Measurements from ENCODE around the gene DAPK3.

DAPK3 gene

DNA sequence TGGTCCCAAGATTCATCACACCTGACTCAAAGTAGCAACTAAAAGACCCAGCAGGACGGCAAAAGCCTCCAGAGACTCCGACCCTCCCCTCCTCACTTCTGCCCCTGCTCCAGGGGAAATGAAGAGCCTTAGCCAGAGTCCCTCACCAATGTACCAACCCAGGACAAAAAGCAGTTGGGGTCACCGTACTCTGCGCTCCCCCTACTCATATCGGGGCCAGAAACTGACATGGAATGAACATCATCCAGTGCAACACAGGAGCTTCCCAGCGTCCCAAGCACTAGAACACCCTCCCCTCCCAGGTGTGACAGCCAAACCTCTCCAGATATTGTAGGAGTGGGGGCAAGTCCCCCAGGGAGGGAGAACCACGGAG is 12.6 kb upstream of the DAPK3 start:
- Histone ChIP-seq H3K4me3 (ENCODE audit: low read depth, low read length) (no peak overlapping the region), H3K27ac (peak overlapping the region; percentile 95), H3K36me3 (peaks cover 65% of the 10 kb centered on the region), H3K9me3 (ENCODE audit: severe bottlenecking) (no peaks in the 10 kb centered on the region), H3K27me3 (ENCODE audit: insufficient read depth, low read depth, severe bottlenecking) (no peaks in the 10 kb centered on the region)
- DNase-seq, result no peak
- TF ChIP-seq, protein P1, sequence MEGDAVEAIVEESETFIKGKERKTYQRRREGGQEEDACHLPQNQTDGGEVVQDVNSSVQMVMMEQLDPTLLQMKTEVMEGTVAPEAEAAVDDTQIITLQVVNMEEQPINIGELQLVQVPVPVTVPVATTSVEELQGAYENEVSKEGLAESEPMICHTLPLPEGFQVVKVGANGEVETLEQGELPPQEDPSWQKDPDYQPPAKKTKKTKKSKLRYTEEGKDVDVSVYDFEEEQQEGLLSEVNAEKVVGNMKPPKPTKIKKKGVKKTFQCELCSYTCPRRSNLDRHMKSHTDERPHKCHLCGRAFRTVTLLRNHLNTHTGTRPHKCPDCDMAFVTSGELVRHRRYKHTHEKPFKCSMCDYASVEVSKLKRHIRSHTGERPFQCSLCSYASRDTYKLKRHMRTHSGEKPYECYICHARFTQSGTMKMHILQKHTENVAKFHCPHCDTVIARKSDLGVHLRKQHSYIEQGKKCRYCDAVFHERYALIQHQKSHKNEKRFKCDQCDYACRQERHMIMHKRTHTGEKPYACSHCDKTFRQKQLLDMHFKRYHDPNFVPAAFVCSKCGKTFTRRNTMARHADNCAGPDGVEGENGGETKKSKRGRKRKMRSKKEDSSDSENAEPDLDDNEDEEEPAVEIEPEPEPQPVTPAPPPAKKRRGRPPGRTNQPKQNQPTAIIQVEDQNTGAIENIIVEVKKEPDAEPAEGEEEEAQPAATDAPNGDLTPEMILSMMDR (IDR thresholded peaks at IDR 0.05; ENCODE audit: low read depth, low read length), result no peak

DNA sequence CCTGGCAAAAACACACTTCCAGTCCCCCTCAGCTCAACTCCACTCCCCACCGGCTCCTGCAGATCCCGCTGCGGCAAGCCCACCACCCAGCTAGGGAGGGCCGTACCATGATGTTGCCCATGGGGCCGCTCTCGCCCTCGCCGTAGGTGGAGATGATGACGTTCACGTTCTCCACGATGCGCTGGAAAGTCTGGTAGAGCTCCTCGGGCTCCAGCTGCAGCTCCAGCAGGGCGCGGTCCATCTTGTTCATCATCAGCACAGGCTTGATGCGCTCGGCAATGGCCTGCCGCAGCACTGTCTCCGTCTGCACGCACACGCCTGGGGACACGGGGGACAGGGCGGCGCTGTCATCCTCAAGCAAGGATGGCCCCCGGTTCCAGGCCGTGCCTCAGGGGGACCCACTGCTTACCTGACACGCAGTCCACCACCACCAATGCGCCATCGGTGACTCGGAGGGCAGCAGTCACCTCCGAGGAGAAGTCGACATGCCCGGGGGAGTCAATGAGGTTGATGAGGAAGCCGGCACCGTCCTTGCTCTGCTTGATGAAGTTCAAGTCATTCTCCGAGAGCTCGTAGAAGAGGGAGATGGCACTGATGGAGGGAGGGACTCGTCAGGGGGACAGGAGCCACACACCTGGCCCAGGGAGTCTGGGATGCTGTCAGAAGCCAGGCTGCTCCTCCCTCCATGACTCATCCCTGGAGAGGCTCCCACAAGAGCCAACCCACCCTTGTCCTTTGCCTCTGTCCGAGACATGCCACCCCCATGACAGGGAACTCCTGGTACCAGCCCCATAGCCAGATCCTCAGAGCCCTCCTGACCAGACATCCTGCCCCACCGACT is 12.0 kb upstream of the DAPK3 start:
- H3K36me3 ChIP-seq, result peaks cover 71% of the 10 kb centered on the region
- no peak overlapping the region for H3K4me3 ChIP-seq (ENCODE audit: low read depth, low read length)
- no peaks in the 10 kb centered on the region for H3K9me3 ChIP-seq (ENCODE audit: severe bottlenecking)
- TF ChIP-seq, protein P1 (IDR thresholded peaks at IDR 0.05; ENCODE audit: low read depth, low read length), result no peak
- no peak for DNase-seq
- no peaks in the 10 kb centered on the region for H3K27me3 ChIP-seq (ENCODE audit: insufficient read depth, low read depth, severe bottlenecking)
- peak overlapping the region; percentile 95; the same call in 1 of the 2 replicates for H3K27ac ChIP-seq

DNA sequence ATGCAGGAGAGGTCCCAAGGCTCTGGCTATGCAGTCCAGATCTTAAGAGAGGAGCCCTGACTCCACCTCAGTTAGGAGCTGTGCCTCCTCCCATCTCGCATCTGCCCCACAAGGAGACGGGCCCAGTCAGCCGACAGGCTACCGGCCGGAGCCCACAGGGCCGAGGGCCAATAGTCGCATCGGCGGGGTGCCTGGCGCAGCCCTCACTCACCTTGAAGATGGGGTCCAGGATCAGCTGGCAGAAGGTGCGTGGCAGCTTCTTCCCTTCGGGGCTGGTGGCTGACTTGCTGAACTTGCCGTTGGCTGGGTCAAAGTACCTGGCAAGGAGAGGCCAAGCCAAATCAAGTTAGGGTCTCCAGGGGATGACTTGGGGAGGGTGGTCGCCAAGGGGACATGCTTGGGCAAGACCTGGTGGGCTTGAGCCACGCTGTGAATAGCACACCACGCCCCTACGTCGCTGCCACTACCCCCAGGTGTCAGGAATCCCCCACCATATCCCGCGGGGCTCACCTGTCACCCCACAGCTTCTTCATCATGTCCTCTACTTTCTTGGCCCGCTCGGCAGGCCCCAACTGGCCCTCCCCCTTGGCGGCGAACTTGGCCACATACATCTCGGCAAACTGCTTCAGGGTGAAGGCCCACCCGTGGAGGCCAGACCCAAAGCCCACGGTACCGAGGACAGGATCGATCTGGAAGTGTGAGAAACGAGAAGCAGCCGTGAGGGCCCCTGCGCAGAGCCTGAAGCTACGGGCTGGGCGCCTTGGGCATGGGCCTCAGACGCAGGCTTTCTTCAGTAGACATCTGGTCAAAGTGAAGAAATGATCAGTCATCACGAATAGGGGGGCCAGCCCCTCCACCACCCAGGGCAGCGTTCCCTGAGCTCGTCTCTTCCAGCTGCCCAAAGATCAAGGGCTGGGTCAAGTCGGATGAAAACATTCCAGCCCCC is 11.1 kb upstream of the DAPK3 start:
- Histone ChIP-seq H3K4me3 (ENCODE audit: low read depth, low read length) (no peak overlapping the region), H3K9me3 (ENCODE audit: severe bottlenecking) (no peaks in the 10 kb centered on the region), H3K27ac (no peak overlapping the region), H3K27me3 (ENCODE audit: insufficient read depth, low read depth, severe bottlenecking) (no peaks in the 10 kb centered on the region), H3K36me3 (peaks cover 80% of the 10 kb centered on the region)
- DNase-seq, result no peak
- TF ChIP-seq, protein P1 (IDR thresholded peaks at IDR 0.05; ENCODE audit: low read depth, low read length), result no peak

DNA sequence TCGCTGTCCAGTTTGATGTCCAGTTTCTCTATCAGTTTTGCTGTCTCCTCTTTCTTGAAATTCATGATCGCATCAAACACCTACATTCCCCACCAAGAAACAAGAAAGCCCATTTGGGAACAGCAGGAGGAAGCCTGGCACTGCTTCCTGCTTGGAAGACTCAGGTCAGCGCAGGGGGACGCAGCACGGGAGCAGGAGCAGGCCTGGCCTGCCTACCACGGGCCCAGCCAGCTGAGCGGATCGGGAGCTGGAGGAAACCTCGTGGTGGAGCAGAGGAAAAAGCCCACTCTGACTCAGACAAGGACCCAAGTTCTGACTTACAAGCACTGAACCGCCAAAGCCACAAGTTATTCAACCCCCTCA is 10.5 kb upstream of the DAPK3 start:
- TF ChIP-seq, protein P1 (IDR thresholded peaks at IDR 0.05; ENCODE audit: low read depth, low read length), result no peak
- Histone ChIP-seq H3K9me3 (ENCODE audit: severe bottlenecking) (no peaks in the 10 kb centered on the region), H3K36me3 (peaks cover 86% of the 10 kb centered on the region), H3K27me3 (ENCODE audit: insufficient read depth, low read depth, severe bottlenecking) (no peaks in the 10 kb centered on the region), H3K27ac (no peak overlapping the region), H3K4me3 (ENCODE audit: low read depth, low read length) (no peak overlapping the region)
- DNase-seq, result no peak

DNA sequence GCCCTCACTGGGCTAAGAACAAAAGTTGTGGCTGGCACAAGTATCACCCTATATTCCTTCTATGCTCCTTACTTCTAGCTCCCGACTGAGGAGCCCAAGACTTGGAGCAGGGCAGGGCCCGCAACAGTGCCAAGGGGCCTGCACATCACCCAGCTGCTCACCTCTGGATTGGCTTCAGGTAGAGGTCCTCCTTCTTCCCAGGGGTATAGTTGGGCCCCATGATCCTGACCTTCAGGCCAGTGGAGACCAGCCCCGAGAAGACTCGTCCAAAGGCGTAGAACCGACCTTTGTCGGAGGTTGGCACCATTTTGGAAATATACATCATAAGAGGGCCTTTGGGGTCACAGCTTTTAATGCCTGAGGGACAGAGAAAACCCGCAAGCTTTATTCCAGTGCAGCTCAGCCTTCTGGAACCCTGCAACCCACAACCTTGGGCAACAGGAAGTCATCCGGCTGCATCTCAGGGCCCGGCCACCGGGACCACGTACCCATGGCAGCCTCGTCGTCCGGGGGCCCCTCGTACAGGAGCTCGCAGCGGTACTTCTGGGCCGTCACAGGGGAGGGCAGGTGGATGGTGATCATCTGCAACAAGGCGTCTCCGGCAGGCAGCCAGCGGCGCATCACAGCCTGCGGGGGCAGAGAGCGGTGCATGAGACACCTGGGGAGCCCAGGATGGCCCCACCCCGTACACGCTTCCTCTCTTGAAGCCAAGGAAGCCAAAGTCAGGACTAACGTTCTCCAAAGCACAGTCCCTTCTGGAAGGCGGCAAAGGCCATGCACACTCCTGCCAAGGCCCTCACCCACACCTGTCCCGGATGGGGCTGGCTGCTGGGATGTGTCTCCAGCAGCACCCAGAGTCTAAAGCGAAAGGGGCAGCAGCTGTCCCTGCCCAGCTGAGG is 9.7 kb upstream of the DAPK3 start:
- no peak overlapping the region for H3K4me3 ChIP-seq (ENCODE audit: low read depth, low read length)
- no peaks in the 10 kb centered on the region for H3K9me3 ChIP-seq (ENCODE audit: severe bottlenecking)
- no peak overlapping the region for H3K27ac ChIP-seq
- H3K27me3 ChIP-seq (ENCODE audit: insufficient read depth, low read depth, severe bottlenecking), result no peaks in the 10 kb centered on the region
- no peak for DNase-seq
- TF ChIP-seq, protein P1 (IDR thresholded peaks at IDR 0.05; ENCODE audit: low read depth, low read length), result no peak
- peaks cover 94% of the 10 kb centered on the region for H3K36me3 ChIP-seq

Measured in WERI-Rb-1 (cell line).